OCI-LY3 (cell line): ENCODE data around the gene SLC22A17.

Source experiments
- EZH2phosphoT487 ChIP-seq: fragments of 200-600 bp; shearing (Covaris generic); IDR thresholded peaks from 2 replicates; pipeline ENCODE4 v1.6.1; 2018; ENCODE audit warnings: antibody characterized with exemption, mixed run types, low read depth
- TF ChIP-seq, protein P1 (sequence below): fragments of 200-600, 300-600 bp; sonication (generic); IDR thresholded peaks from 2 replicates; pipeline ENCODE4 v1.5.1; 2014; ENCODE audit warnings: antibody characterized with exemption, low read length, low read depth

GRCh38 chr14:23384364-23385080, 31.8 kb upstream of the SLC22A17 start:
- TF ChIP-seq, protein P1, sequence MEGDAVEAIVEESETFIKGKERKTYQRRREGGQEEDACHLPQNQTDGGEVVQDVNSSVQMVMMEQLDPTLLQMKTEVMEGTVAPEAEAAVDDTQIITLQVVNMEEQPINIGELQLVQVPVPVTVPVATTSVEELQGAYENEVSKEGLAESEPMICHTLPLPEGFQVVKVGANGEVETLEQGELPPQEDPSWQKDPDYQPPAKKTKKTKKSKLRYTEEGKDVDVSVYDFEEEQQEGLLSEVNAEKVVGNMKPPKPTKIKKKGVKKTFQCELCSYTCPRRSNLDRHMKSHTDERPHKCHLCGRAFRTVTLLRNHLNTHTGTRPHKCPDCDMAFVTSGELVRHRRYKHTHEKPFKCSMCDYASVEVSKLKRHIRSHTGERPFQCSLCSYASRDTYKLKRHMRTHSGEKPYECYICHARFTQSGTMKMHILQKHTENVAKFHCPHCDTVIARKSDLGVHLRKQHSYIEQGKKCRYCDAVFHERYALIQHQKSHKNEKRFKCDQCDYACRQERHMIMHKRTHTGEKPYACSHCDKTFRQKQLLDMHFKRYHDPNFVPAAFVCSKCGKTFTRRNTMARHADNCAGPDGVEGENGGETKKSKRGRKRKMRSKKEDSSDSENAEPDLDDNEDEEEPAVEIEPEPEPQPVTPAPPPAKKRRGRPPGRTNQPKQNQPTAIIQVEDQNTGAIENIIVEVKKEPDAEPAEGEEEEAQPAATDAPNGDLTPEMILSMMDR: no peak
- no peak for TF ChIP-seq EZH2phosphoT487
